Suppressor macrophage treated with lipopolysaccharide for 4 hours (primary cell): Measurements from ENCODE around the gene STK25.

Experiments used
- DNase-seq: peaks from one replicate; pipeline ENCODE4 v3.0.0-alpha.2; 2020

Gene STK25

GRCh38 chr2:241508240-241509154, at the start of gene STK25:
Gene STK25, minus strand, starts transcription at chr2:241508584. Its CDS starts 549 bp downstream, at chr2:241508035.
- peak; percentile 99 for DNase-seq

GRCh38 chr2:241556746-241557145, 48.4 kb upstream of the STK25 start:
- no peak for DNase-seq

GRCh38 chr2:241555711-241556110, 47.3 kb upstream of the STK25 start:
- no peak for DNase-seq

GRCh38 chr2:241554610-241555322, 46.4 kb upstream of the STK25 start:
- no peak for DNase-seq

- no peak for DNase-seq
Measured at GRCh38 chr2:241553981-241554380, 45.6 kb upstream of the STK25 start.

GRCh38 chr2:241553512-241553830, 45.1 kb upstream of the STK25 start:
- DNase-seq, result no peak

- no peak for DNase-seq
Measured at GRCh38 chr2:241551998-241552737, 43.8 kb upstream of the STK25 start.

GRCh38 chr2:241551599-241551997, 43.2 kb upstream of the STK25 start:
- no peak for DNase-seq

GRCh38 chr2:241550616-241551580, 42.5 kb upstream of the STK25 start:
- DNase-seq, result no peak

GRCh38 chr2:241548451-241548835, 40.1 kb upstream of the STK25 start:
- DNase-seq, result no peak

- no peak for DNase-seq
Measured at GRCh38 chr2:241547781-241548450, 39.5 kb upstream of the STK25 start.

- no peak for DNase-seq
Measured at GRCh38 chr2:241546771-241547498, 38.6 kb upstream of the STK25 start.

- DNase-seq, result no peak
Measured at GRCh38 chr2:241545523-241546473, 37.4 kb upstream of the STK25 start.

GRCh38 chr2:241545106-241545505, 36.7 kb upstream of the STK25 start:
- DNase-seq, result no peak

- DNase-seq, result no peak
Measured at GRCh38 chr2:241542278-241542605, 33.9 kb upstream of the STK25 start.

GRCh38 chr2:241541564-241542277, 33.3 kb upstream of the STK25 start:
- DNase-seq, result no peak

- peak; percentile 71 for DNase-seq
Measured at GRCh38 chr2:241540771-241541561, 32.6 kb upstream of the STK25 start.

GRCh38 chr2:241540401-241540770, 32.0 kb upstream of the STK25 start:
- DNase-seq, result no peak
